ENCODE data around the gene WDFY3.

- TF ChIP-seq CTCF (IDR thresholded peaks at IDR 0.05 in 2 of 3, conservative IDR thresholded peaks at IDR 0.05 in 1 of 3; ENCODE audit: borderline replicate concordance in 1 of 3, insufficient read depth in 1 of 3, low read depth in 2 of 3, low read length in 2 of 3), result no peak
- TF ChIP-seq EZH2 (IDR thresholded peaks at IDR 0.05), result no peak
- TF ChIP-seq SP1 (IDR thresholded peaks at IDR 0.05; ENCODE audit: low read depth), result no peak
- no peak for TF ChIP-seq POLR2AphosphoS5 (IDR thresholded peaks at IDR 0.05; ENCODE audit: low read depth, low read length)
- TF ChIP-seq ATF3 (IDR thresholded peaks at IDR 0.05), result no peak
- TF ChIP-seq CBX3 (IDR thresholded peaks at IDR 0.05; ENCODE audit: low read depth), result no peak
- no peak for TF ChIP-seq YY1 (IDR thresholded peaks at IDR 0.05; ENCODE audit: extremely low read depth, insufficient replicate concordance, low read depth, low read length)
- TF ChIP-seq EZH2phosphoT487 (IDR thresholded peaks at IDR 0.05; ENCODE audit: borderline replicate concordance), result no peak
- TF ChIP-seq ZBTB33 (IDR thresholded peaks at IDR 0.05; ENCODE audit: extremely low read depth, insufficient replicate concordance, low read length), result no peak
- TF ChIP-seq MAX (IDR thresholded peaks at IDR 0.05), result no peak
- TF ChIP-seq ELF1 (IDR thresholded peaks at IDR 0.05; ENCODE audit: borderline replicate concordance, low read depth), result no peak
These were observed 319.1 kb downstream of the WDFY3 start for GRCh38 chr4:84647312-84647884.

Data from HCT116 (cell line).